Measurements from ENCODE around the gene CFAP74.
A peak's percentile ranks its signal among the peaks of the same experiment; 100 is the strongest.

CFAP74 gene

DNA sequence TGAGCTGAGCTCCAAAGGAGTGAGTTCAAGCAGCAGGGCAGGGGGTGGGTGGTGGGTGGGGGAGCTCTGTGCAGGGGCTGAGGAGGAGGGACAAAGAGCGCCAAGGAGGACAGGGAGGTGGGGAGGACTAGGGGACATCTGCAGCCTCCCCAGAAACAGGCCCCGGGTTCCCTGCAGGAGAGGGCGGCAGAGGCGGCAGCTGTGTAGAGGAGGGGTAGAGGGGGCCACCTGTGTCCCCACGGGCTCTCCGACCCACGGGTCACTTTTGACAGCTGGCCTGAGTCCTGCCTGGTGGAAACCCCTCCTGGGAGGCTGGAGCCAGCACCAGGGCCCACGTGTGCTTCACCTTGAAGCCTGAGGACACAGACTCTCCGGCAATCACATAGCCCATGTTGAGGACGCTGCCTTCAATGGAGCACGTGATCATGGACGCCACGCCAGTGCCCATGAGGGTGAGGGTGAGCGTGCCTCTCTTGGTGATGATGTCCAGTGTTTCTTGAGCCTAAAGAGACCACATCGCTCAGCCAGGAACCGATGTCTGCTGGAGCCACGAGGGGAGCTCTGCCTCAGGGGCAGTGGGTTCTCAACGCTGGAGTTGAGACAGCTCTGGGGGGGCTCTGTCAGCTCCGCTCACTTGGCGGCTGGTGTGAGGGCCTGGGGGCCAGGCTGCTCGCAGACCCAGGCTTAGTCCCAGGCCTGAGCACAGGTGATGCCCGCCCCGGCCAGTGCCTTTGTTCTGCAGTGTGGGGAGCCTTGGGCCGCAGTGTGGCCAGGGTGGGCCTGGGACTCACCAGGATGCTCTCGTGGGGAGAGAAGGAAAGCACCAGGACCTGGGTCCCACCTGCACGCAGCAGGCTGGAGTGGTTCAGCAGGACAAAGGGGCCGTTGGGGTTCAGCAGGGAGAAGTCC lies 77.9 kb downstream of the CFAP74 start:
- DNase-seq: no peak

DNA sequence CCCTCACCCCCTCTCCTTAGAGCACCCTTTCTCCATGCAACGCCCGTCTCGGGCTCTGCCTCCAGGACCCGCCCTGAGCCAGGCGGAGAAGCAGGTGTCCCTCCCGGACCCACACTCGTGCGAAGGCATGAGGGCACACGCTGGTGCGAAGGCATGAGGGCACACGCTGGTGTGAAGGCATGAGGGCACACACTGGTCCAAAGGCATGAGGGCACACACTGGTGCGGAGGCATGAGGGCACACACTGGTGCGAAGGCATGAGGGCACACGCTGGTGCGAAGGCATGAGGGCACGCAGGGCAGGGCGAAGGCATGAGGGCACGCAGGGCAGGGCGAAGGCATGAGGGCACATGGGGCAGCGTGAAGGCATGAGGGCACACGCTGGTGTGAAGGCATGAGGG lies 78.7 kb downstream of the CFAP74 start:
- DNase-seq: no peak

DNA sequence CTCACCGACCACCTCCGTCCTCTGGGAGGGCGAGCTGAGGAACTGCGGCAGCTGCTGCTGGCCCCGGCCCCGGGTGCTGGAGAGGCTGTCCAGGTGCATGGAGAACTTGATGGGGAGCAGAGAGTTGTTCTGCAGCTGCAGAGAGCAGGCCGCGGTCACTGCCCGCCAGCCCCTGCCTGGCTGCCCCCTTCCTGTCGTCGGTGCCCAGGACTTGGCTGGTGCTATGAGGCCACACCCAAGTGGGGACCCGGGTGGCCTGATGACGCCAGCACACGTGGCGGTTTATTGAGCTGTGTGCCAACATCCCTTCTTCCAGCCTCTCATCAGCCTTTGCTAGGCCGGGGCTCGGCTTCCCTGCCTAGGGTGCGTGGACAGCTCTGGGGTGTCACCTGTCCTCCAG lies 79.2 kb downstream of the CFAP74 start:
- no peak for DNase-seq

DNA sequence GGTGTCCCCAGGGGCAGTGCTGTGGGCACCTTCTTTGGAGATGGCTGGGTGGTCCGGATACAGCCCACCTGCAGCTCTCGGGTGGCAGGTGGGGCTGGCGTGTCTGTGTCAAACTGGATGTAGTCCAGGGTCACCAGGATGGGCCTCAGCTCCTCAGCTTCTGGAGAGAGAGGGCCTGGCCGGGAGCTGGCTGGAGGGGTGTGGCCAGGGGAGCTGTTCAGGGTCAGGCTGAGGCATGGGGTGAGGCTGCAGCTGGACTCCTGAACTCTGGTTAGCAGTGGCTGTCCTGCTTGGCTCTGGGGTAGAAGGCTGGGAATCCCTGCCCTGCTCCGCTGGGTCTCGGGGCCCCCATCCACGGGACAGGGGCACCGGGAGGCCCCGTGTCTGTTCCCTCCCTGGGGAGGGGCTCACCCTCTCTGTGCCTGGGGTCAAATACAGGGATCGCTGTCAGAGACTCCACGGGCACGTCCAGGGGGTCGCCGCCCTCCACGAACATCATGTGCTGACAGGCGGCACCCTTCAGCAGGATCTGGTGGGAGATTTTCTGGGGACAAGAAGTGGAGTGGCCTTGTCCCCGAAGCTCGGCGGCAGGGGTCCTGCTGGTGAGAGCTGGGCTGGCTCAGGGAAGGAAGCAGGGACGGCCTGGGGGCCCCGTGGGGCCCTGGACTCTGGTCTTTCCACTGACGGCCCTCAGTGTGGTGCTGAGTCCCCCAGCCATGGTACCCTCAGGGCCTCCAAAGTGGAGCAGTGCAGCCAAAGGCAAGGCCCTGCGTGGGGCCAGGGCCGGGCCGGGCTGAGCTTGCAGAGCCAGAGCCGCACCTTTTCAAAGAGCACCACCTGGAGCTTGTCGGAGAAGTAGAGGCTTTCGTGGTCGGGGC lies 80.4 kb downstream of the CFAP74 start:
- DNase-seq: no peak

DNA sequence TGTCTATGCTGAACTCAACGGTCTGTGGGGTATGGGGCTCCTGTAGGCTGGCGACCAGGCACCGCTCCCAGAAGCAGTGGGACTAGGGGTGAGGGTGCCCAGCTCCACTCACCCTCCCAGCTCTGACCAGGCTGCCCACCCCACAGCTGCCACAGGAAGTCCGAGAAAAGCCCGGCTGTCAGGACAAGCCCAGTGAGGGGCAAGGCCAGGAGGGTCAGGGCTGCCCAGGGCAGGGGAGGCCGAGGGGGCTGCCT lies 81.0 kb downstream of the CFAP74 start:
- DNase-seq: no peak

- DNase-seq: no peak
Observed at GRCh38 chr1:1921901-1922701, 81.5 kb downstream of the CFAP74 start.

DNA sequence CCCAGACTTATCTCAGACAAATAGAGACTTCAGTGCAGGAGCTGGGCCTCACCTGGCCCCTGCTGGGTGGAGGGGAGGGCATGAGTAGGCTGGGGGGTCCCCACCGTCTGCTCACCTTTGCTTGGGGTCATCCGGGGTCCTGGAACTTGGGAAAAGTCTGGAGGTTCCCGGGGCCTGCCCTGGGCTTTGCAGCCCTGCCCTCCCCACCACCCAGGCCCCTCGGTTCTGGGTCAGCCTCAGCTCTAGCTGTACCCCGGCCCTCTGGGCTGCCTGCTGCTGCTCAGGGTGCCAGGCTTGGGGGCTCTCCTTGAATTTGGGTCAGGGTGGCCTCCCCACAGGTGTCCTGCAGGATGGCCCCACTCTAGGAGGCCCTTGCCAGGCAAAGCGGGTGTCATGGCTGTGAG lies 82.1 kb downstream of the CFAP74 start:
- DNase-seq: no peak

DNA sequence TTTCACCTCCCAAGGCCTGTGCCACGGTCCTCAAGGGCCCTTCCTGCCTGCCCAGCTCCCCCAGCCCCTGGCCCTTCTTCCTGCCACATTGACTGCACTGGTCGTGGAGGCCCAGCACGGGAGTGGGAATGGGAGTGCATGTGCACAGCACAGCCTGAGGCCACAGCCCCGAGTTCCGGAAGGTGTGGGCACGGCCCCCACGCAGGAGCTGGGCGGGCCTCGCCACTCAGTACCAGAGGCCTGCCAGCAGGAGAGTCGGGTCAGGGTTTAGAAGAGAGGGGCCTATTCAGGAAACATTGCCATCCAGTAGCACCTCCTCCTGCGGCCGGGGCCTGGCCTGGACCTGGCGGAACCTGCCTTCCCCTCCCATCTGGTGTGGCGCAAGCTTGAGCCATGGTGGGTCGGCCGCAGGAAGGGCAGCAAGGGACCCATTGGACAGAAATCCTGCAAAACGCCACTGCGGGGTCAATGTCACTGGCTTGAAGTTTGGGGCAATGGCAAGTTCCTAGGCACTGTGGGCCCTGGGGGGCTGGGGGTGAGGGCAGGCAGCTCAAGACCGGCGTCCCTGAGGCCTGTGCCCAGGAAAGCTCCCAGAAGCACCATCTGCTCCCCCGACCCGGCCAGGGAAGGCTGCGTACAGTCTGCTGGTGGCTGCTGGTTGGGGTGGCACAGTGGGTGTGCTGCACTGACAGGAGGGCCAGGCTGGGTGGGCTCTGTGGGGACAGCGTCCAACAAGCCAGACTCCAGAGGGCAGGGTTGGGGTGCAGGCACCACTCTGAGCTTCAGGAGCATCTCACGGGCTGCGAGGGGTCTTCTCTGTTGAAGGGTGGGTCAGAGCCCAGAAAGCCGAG lies 82.8 kb downstream of the CFAP74 start:
- no peak for DNase-seq

DNA sequence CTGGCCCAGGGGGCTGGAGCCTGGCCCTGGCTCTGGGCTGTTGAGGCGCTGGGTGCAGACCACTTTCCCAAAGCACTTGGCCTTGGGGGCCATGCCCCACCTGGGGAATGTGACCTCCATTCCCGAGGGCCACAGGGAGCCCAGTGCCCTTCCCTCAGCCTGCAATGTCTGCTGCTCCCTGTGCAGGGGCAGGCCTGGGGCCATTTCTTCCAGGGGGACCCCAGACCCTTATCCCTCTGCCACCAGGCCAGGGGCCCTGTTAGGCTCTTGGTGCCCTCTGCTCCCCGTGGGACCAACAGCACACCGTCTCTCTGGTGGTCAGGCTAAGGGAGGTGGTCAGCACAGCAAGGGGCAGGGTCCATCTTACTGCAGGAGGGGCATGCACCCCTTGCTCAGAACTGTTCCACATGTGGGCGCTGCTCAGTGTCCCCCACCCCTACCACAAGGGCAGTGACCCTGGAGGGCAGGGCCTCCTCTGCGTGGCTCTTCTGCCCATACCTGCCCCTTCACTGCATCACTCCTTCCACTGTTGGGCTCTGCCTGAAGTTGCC lies 83.5 kb downstream of the CFAP74 start:
- no peak for DNase-seq

GRCh38 chr1:1919304-1920056 lies 84.1 kb downstream of the CFAP74 start:
- DNase-seq: peak; percentile 100

DNA sequence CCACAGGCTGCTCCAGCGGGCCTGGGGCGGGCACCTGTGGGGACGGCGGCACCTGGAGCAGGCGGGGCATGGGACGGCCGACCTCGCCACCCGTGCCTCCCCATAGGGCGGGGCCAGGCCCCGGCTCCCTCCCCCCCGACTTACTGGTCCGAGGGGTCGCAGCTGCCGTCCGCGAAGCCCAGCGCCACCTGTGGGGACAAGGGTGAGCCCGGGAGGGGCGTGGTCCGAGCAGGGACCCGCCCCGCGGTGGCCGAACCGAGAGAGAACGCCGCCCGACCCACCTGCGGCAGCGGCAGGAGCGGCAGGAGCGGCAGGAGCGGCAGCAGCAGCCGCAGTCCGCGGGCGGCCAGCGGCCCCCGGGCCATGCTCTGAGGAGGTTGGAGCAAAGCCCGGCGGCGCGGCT lies 84.7 kb downstream of the CFAP74 start, which contains the start of gene TMEM52:
Gene TMEM52 (minus strand): TSS at position 379 of the 403 bp plus-strand sequence. CDS start 14 bp downstream, at position 365.
- DNase-seq: no peak

DNA sequence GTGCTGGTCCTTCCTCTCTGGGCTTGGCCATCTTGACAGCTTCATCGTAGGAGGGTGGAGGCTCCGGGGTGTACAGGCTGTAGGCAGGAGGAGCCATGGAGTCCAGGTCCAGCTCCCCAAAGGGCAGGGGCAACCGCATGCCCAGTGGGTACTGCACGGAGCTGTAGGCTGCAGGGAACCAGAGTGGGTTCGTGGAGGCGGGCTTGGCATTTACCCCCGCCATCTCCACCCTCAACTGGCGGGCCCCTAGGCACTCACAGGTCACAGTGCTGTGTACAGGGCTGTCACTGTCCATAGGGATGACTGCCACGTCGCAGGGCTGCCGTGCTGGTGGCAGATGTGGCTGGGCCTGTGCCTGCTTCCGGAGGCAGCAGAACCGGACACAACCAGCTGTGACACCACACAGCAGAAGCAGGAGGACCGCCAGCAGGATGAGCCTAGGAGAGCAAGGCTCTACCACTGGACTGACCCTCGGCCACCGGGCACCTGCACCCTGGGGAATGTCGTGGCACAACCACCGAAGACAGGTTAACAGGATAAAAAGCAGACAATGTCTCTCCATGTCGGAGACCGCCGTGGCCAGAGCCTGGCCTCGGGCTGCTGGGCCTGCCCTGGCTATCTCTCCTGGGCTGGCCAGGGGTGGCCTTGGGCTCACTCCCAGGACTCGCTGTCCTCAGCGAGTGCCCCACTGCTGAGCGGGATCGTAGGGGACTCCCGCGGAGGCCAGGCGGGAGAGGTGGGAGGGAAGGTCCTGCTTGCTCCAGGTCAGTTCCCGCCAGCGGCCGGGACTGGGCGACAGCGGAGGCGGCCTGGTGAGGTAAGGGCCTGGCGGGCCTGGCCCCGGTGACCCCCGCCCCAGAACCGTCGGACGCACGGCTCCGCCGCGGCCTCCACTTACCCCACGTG lies 85.3 kb downstream of the CFAP74 start:
- no peak for DNase-seq

- no peak for DNase-seq
Observed at GRCh38 chr1:1917304-1917976, 86.1 kb downstream of the CFAP74 start.

DNA sequence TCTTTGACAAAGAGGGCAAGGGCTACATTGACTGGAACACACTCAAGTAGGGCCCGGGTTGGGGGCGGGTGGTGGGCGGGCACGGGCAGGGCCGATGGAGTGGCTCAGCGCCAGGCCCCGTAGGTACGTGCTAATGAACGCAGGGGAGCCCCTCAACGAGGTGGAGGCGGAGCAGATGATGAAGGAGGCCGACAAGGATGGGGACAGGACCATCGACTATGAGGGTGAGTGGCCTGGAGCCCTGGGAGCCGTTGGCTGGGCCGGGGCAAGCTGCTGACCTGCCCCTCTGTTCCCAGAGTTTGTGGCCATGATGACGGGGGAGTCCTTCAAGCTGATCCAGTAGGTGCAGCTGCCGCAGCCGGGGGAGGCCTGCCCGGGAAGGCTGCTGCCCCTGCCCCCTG lies 86.7 kb downstream of the CFAP74 start:
- no peak for DNase-seq

DNA sequence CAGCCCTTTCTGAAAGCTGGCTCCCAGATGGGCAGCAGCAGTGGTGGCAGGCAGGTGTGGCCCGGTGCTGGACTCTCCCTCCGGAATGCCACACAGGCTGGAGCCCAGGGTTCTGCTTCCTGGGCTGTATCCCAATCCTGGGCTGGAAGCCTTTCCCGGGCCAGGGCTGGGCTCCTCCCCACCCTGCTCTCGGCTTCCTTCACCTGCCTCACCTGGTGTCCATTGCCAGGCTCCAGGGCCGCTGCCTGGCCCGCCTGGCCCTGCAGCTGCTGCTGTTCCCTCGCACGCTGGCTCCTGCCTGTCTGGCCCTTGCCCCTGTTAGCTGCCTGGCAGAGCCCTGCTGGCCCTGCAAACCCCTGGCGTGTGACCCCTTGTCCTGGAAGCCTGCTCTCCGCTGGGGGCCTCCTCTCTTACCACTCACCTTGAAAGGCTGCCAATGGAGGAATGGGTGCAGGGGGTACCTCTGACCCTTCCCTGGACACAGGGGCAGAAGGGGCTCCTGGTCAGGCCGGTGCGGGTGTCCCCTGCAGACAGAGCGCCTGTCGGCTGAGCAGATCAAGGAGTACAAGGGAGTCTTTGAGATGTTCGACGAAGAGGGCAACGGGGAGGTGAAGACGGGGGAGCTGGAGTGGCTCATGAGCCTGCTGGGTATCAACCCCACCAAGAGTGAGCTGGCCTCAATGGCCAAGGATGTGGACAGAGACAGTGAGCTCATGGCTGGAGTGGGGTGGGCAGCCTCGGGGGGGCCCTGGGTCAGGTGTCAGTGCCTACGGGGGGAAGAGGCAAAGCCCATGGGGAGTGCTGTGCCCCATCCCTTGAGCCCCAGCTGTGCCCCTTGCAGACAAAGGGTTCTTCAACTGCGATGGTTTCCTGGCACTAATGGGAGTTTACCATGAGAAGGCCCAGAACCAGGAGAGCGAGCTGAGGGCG lies 87.4 kb downstream of the CFAP74 start:
- DNase-seq: no peak

DNA sequence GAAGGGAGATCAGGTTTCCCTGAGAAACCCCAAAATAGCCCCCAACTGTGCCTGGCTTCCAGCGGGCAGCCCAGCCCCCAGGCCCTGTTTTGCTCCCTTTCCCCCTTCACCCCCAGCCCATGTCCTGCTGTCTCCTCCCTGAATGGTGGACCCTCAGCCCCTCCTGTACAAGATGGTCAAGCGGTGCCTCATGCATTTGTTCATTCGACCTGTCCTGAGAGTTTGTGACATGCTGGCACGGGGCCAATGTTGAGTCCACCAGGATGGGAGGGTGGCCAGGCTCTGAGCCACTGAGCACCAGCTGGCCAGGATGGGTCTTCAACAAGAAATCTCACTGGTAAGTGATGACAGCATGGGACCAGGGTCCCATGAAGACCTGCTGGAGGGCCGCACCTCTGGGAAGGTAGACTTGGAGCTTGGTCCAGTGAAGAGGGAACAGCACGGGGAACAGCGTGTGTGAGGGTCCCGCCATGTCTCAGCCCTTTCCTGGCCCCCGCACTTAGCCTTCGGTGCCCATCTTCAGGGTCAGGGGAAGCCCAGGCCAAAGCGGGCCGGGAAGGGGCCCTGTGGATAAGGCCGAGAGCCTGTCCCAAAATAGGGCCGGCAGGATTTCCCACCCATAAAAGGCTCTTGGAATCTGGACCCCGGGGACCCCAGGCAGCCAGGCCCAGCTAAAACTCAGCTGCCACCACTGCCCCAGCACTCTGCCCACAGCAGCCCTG lies 88.5 kb downstream of the CFAP74 start, which contains the start of gene CALML6:
Gene CALML6 (plus strand): TSS at position 290 of the 722 bp plus-strand sequence. CDS start 21 bp downstream, at position 311.
- no peak for DNase-seq
